Activated CD4-positive, alpha-beta T cell treated with anti-CD3 and anti-CD28 coated beads for 1 hour (primary cell): ENCODE measurements around the gene DHRSX.
"Not testable (repeated sequence)": the region's sequence is repeated elsewhere in the genome, so short reads cannot be mapped to it uniquely, and the experiment has no call there.

ENCODE experiments used
- DNase-seq: peaks from one replicate; pipeline ENCODE4 v3.0.0-alpha.2; 2020

The DHRSX gene

GRCh38 chrX:2474280-2474962 is 26.4 kb downstream of the DHRSX start:
- DNase-seq = no peak

- not testable (repeated sequence) for DNase-seq
Observed at GRCh38 chrX:2473064-2473463, 27.7 kb downstream of the DHRSX start.

- no peak for DNase-seq
Observed at GRCh38 chrX:2471641-2472040, 29.1 kb downstream of the DHRSX start.

GRCh38 chrX:2471126-2471525 is 29.6 kb downstream of the DHRSX start:
- not testable (repeated sequence) for DNase-seq

- DNase-seq = not testable (repeated sequence)
Observed at GRCh38 chrX:2469852-2470251, 30.9 kb downstream of the DHRSX start.

- DNase-seq = no peak
Observed at GRCh38 chrX:2469196-2469685, 31.5 kb downstream of the DHRSX start.

GRCh38 chrX:2468261-2469195 is 32.2 kb downstream of the DHRSX start:
- no peak for DNase-seq

GRCh38 chrX:2466876-2467656 is 33.7 kb downstream of the DHRSX start:
- DNase-seq = no peak

- DNase-seq = no peak
Observed at GRCh38 chrX:2464677-2465166, 36.1 kb downstream of the DHRSX start.

- no peak for DNase-seq
Observed at GRCh38 chrX:2463973-2464676, 36.7 kb downstream of the DHRSX start.

- not testable (repeated sequence) for DNase-seq
Observed at GRCh38 chrX:2463481-2463880, 37.3 kb downstream of the DHRSX start.

GRCh38 chrX:2462780-2463179 is 38.0 kb downstream of the DHRSX start:
- DNase-seq = no peak

- no peak for DNase-seq
Observed at GRCh38 chrX:2462074-2462473, 38.7 kb downstream of the DHRSX start.

- DNase-seq = no peak
Observed at GRCh38 chrX:2461711-2462016, 39.1 kb downstream of the DHRSX start.

GRCh38 chrX:2460821-2461710 is 39.7 kb downstream of the DHRSX start:
- DNase-seq = not testable (repeated sequence)

- DNase-seq = not testable (repeated sequence)
Observed at GRCh38 chrX:2460048-2460447, 40.7 kb downstream of the DHRSX start.

GRCh38 chrX:2458309-2458708 is 42.5 kb downstream of the DHRSX start:
- DNase-seq = no peak

- DNase-seq = no peak
Observed at GRCh38 chrX:2457289-2458133, 43.3 kb downstream of the DHRSX start.

GRCh38 chrX:2456091-2456490 is 44.7 kb downstream of the DHRSX start:
- not testable (repeated sequence) for DNase-seq

GRCh38 chrX:2454620-2455019 is 46.2 kb downstream of the DHRSX start:
- DNase-seq = not testable (repeated sequence)
